Skeletal muscle tissue (tissue), 4 donors: Measurements from ENCODE around the gene PAK6. TPM values are rescaled to one million over a fixed set of nuclear protein-coding genes. Genes with fewer than 3 reads are reported as not detected.

Experiments
- H3K27ac ChIP-seq: one replicate; pipeline ENCODE4 v1.7.0; 2013; ENCODE audit warnings: mild to moderate bottlenecking, low read depth, low read length, inconsistent platforms
- H3K27me3 ChIP-seq, 3 donors: one replicate each; pipeline ENCODE4 v1.7.0; 2013; ENCODE audit warnings: low read length in 3 of 3; ENCODE audit not compliant: control insufficient read depth in 3 of 3, insufficient read depth in 3 of 3
- H3K36me3 ChIP-seq, 3 donors: one replicate each; pipeline ENCODE4 v1.7.0; 2013; ENCODE audit warnings: low read length in 3 of 3; ENCODE audit not compliant: control insufficient read depth in 3 of 3, insufficient read depth in 3 of 3
- H3K4me1 ChIP-seq, 3 donors: one replicate each; pipeline ENCODE4 v1.7.0; 2013; ENCODE audit warnings: low read length in 3 of 3, mild to moderate bottlenecking in 3 of 3; ENCODE audit not compliant: control insufficient read depth in 3 of 3, insufficient read depth in 3 of 3
- H3K4me3 ChIP-seq, 3 donors: one replicate each; pipeline ENCODE4 v1.7.0; 2013; ENCODE audit warnings: low read length in 3 of 3
- H3K9ac ChIP-seq, 3 donors: one replicate each; pipeline ENCODE4 v1.7.0; 2013; ENCODE audit warnings: low read length in 3 of 3, mild to moderate bottlenecking in 3 of 3, moderate library complexity in 2 of 3, low read depth in 1 of 3
- H3K9me3 ChIP-seq, 3 donors: one replicate each; pipeline ENCODE4 v1.7.0; 2013; ENCODE audit warnings: low read length in 3 of 3; ENCODE audit not compliant: control insufficient read depth in 3 of 3
- total RNA-seq: library from RNA; depleted of rRNA; stranded (reverse); fragments of >200 nt; gene quantifications from one replicate; pipeline ENCODE4 v1.2.3, GENCODE V29; 2014
- donor health status: Osteomylitis.

Gene PAK6
- total RNA-seq: 1.0 TPM

DNA sequence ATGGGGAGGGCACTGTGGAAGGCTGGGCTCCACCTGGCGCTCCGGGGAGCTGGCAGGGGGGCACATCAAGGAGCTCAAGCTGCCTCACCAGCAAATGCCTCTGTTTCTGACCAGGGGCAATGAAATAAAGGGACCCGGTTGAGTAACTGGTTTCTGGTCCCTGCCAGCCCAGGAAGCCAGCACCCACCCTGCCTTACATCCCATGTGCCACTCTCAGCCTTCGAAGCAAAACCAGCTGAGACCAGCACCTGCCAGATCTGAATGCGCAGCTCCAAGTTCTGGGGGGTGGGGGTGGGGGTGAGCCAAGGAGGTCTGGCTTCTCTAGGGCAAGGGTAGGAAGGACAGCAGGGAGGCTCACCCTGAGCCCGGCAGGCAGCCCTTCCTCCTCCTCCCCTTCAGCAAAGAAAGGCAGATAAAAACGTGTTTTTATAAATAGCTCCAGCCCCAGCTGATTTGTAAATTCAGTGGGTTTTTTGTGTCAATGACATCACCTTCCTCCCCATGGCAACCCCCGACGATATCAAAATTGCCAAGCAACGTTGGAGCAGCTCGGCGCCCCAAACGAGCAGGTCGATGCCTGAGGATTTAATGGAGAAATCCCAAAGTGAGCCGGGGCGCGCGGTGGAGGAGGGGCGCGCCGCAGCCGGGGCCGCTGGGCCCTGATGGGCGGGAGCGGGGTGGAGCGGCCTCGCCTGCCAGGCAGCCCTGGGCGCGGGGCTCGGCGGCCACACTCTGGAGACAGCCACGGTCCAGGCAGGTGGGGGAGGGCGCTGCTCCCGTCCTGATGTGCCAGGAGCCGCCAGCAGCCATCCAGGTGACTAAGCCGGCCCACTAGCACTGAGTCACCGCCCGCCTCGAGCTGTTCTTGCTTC lies at the start of gene PAK6:
Gene PAK6, plus strand, starts transcription at position 532 of the 872 bp plus-strand sequence. CDS start 25,723 bp downstream, outside the sequence.
- peaks cover 6 to 37% (median 12%) of the 10 kb centered on the region in 3 donors for H3K27me3 ChIP-seq
- no peak within 1 kb of the TSS for H3K27ac ChIP-seq
- no peaks in the 10 kb centered on the region for H3K36me3 ChIP-seq
- H3K9me3 ChIP-seq: no peaks in the 10 kb centered on the region
- H3K4me1 ChIP-seq: peaks cover 5 to 11% (median 8%) of the 10 kb centered on the region in 3 donors
- peak within 1 kb of the TSS in 2 of 3 donors; percentile 29 to 52 for H3K4me3 ChIP-seq
- H3K9ac ChIP-seq: peak within 1 kb of the TSS in 1 of 3 donors; percentile 40

GRCh38 chr15:40190591-40190990 lies 48.3 kb upstream of the PAK6 start:
- no peaks in the 10 kb centered on the region for H3K4me1 ChIP-seq
- H3K27ac ChIP-seq: no peak overlapping the region
- no peaks in the 10 kb centered on the region for H3K27me3 ChIP-seq
- no peak overlapping the region for H3K4me3 ChIP-seq
- H3K9ac ChIP-seq: no peak overlapping the region
- no peaks in the 10 kb centered on the region for H3K9me3 ChIP-seq
- H3K36me3 ChIP-seq: no peaks in the 10 kb centered on the region

DNA sequence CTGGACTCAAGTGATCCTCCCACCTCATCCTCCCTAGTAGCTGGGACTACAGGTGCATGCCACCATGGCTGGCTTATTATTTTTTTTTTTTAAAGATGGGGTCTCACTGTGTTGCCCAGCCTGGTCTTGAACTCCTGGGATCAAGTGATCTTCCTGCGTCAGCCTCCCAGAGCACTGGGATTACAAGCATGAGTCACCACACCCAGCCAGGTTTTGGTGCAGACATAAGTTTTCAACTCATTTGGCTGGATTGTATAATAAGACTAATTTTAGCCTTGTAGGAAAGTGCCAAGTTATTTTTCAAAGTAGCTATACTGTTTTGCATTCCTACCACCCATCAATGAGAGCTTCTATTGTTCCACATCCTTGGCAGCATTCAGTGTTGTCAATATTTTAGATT lies 45.9 kb upstream of the PAK6 start:
- H3K9ac ChIP-seq: no peak overlapping the region
- no peaks in the 10 kb centered on the region for H3K27me3 ChIP-seq
- H3K36me3 ChIP-seq: no peaks in the 10 kb centered on the region
- no peaks in the 10 kb centered on the region for H3K4me1 ChIP-seq
- H3K9me3 ChIP-seq: no peaks in the 10 kb centered on the region
- no peak overlapping the region for H3K4me3 ChIP-seq
- no peak overlapping the region for H3K27ac ChIP-seq

GRCh38 chr15:40197434-40197833 lies 41.4 kb upstream of the PAK6 start:
- Histone ChIP-seq H3K4me1 (no peaks in the 10 kb centered on the region), H3K9me3 (no peaks in the 10 kb centered on the region), H3K27ac (no peak overlapping the region), H3K4me3 (no peak overlapping the region), H3K36me3 (no peaks in the 10 kb centered on the region), H3K9ac (no peak overlapping the region), H3K27me3 (no peaks in the 10 kb centered on the region)

GRCh38 chr15:40198355-40199085 lies 40.3 kb upstream of the PAK6 start:
- H3K36me3 ChIP-seq: no peaks in the 10 kb centered on the region
- no peak overlapping the region for H3K4me3 ChIP-seq
- H3K9me3 ChIP-seq: no peaks in the 10 kb centered on the region
- H3K27me3 ChIP-seq: no peaks in the 10 kb centered on the region
- no peak overlapping the region for H3K27ac ChIP-seq
- no peak overlapping the region for H3K9ac ChIP-seq
- H3K4me1 ChIP-seq: no peaks in the 10 kb centered on the region

GRCh38 chr15:40204100-40204499 lies 34.8 kb upstream of the PAK6 start:
- Histone ChIP-seq H3K4me1 (no peaks in the 10 kb centered on the region), H3K27ac (no peak overlapping the region), H3K4me3 (no peak overlapping the region), H3K9ac (no peak overlapping the region), H3K9me3 (no peaks in the 10 kb centered on the region), H3K27me3 (no peaks in the 10 kb centered on the region), H3K36me3 (no peaks in the 10 kb centered on the region)

- H3K9me3 ChIP-seq: no peaks in the 10 kb centered on the region
- H3K4me1 ChIP-seq: peaks cover 0 to 3% (median 0%) of the 10 kb centered on the region in 3 donors
- H3K27ac ChIP-seq: no peak overlapping the region
- H3K4me3 ChIP-seq: no peak overlapping the region
- H3K36me3 ChIP-seq: no peaks in the 10 kb centered on the region
- no peaks in the 10 kb centered on the region for H3K27me3 ChIP-seq
- H3K9ac ChIP-seq: no peak overlapping the region
Observed at GRCh38 chr15:40217166-40217824, 21.6 kb upstream of the PAK6 start.

DNA sequence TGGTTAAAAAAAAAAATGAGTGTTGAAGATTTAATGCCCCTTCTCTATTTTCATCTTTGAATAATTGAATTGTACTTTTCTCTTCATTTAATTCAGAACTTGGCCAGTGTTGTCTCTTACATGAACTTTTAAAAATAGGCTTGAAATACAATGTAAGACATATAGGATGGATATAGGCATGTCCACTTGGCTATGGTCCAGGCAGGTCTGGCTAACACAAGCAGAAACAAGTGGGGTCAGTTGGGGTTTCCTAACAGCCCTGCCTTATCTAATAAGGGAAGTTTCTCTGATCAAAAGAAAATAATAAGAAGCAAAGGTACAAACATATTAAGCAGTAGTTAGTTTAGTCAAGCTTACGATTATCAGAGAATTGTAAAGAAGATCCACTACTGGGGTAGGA lies 19.1 kb upstream of the PAK6 start:
- no peaks in the 10 kb centered on the region for H3K9me3 ChIP-seq
- H3K27ac ChIP-seq: no peak overlapping the region
- H3K9ac ChIP-seq: no peak overlapping the region
- H3K4me1 ChIP-seq: peaks cover 0 to 3% (median 0%) of the 10 kb centered on the region in 3 donors
- no peaks in the 10 kb centered on the region for H3K36me3 ChIP-seq
- H3K4me3 ChIP-seq: no peak overlapping the region
- no peaks in the 10 kb centered on the region for H3K27me3 ChIP-seq

GRCh38 chr15:40222131-40222530 lies 16.7 kb upstream of the PAK6 start:
- no peak overlapping the region for H3K9ac ChIP-seq
- no peaks in the 10 kb centered on the region for H3K9me3 ChIP-seq
- H3K4me1 ChIP-seq: peaks cover 0 to 3% (median 0%) of the 10 kb centered on the region in 3 donors
- no peaks in the 10 kb centered on the region for H3K36me3 ChIP-seq
- no peaks in the 10 kb centered on the region for H3K27me3 ChIP-seq
- no peak overlapping the region for H3K4me3 ChIP-seq
- H3K27ac ChIP-seq: no peak overlapping the region
